ELF-1 (cell line): Measurements from ENCODE around the gene TAGLN.
"Not testable (repeated sequence)": the region's sequence is repeated elsewhere in the genome, so short reads cannot be mapped to it uniquely, and the experiment has no call there.

Experiments used
- DNase-seq: peaks from one replicate; pipeline ENCODE4 v3.0.0-alpha.2; 2016; ENCODE audit warnings: low read depth, low spot score

The TAGLN gene

DNA sequence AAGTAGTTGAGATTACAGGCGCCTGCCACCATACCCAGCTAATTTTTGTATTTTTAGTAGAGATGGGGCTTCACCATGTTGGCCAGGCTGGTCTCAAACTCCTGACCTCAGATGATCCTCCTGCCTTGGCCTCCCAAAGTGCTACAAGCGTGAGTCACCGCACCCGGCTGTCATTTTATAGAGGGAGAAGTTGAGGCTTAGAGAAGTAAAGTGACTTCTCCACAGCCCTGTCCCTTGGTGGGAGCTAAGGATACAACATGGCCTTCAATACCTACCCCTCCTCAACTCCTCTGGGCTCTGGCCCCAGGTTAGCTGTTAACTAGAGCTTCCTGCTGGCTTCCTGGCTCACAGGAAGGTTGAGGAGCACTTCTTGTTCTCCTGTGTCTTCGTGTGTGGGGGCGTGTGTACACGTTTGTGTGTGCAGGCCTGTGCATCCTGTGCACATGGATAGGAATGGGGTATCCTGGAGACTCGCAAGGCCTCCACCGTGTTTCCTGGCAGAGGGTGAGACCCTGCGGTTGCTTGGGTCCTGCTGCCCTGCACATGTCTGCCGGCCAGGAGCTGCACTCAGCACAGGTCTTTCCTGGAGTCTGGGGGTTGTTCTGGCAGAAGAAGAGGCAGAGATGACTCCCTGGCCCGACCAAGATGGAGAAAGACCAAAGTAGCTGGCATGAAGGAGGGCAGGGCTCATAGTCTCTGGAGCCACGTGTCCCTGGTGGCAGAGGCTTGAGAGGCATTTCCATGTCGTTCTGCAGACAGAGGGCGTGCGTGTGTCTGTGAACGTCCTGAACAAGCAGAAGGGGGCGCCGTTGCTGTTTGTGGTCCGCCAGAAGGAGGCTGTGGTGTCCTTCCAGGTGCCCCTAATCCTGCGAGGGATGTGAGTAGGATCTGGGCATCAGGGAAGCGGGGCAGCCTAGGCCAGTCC lies 18.2 kb upstream of the TAGLN start:
- peak; percentile 89 for DNase-seq

DNA sequence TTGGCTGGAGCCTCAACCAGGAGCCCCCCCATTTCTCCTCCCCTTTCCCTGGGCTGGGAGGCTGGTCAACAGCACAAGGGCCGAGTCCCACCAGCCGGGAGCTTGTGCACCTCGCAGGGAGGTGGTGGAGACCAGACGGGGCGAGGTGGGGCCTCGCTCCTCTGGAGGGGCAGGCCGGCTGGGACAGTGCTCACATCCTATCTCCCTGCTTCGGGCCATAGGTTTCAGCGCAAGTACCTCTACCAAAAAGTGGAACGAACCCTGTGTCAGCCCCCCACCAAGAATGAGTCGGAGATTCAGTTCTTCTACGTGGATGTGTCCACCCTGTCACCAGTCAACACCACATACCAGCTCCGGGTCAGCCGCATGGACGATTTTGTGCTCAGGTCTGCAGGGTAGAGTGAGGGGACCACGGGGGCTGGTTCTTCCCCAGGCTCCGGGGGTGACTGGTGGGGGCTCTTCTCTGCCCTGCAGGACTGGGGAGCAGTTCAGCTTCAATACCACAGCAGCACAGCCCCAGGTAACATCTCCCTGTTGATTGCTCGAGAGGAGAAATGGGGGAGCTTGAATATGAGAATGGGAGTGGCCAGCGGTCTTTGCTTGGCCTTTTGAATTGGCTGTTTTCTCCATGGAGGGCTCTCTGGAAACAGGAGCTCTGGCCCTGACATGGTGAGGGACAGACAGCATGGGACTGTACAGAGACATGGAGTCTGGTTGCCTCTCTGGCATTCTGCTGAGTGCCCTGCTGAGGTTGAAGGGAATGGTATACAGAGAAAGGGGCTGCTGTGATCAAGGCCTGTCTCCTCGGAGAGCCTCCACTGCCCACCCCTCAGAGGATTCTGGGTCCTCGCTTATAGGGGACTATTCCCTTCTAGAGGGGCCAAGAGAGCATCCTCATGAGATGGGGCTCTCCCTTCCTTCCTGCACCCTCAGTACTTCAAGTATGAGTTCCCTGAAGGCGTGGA lies 17.3 kb upstream of the TAGLN start:
- no peak for DNase-seq

DNA sequence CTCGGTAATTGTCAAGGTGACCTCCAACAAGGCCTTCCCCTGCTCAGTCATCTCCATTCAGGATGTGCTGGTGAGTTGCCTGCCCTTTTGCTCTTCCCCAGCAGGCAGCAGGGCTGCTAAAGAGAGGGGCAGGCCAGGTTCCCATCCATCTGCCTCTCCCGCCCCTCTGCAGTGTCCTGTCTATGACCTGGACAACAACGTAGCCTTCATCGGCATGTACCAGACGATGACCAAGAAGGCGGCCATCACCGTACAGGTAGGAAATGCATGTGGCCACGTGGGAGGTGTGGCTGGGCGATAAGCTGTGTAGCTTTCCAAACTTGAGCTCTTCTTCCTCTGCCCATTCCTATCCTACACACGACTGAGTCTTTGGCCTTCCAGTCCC lies 16.6 kb upstream of the TAGLN start:
- DNase-seq = no peak

DNA sequence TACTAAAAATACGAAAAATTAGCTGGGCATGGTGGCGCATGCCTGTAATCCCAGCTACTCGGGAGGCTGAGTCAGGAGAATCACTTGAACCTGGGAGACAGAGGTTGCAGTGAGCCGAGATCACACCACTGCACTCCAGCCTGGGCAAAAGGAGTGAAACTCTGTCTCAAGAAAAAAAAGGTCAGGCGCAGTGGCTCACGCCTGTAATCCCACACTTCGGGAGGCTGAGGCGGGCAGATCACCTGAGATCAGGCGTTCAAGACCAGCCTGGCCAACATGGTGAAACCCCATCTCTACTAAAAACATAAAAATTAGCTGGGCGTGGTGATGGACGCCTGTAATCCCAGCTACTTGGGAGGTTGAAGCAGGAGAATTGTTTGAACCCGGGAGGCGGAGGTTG lies 16.0 kb upstream of the TAGLN start:
- DNase-seq = not testable (repeated sequence)

GRCh38 chr11:117183724-117184349 lies 15.3 kb upstream of the TAGLN start:
- no peak for DNase-seq

- DNase-seq = no peak
Measured at GRCh38 chr11:117185736-117186430, 13.3 kb upstream of the TAGLN start.

DNA sequence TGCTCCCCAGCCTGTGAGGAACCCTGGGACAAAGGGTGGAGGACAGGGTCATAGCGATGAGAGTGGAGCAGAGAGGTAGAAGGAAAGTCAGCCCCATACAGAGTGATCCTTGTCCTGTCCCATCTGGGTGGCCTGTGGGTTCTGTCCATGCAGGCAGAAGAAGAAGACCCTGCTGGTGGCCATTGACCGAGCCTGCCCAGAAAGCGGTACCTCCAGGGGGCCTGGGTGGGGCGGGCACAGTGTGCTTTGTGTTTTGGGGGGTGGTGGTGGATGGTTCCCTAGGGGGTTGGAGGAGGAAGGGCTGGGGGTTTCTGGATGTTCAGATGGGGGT lies 12.8 kb upstream of the TAGLN start:
- DNase-seq = no peak

DNA sequence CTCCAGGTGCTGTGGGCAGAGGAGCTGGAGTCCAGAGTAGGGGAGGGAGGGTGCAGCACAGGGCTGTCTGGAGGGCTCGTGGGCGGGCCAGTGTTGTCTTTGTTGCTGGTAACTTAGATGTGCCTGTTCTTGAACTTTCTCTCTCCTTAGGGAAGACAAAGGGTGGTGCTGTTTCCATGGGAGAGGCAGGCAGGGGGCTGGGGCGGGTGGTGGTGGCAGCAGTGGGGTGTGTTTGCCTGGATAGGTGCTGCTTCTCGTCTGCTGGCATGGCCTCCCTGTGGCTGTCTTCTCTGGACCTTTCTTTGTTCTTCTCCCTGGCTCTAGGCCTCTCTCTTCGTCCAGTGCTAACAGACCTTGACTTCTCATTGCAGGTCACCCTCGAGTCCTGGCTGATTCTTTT lies 12.2 kb upstream of the TAGLN start:
- DNase-seq = no peak

DNA sequence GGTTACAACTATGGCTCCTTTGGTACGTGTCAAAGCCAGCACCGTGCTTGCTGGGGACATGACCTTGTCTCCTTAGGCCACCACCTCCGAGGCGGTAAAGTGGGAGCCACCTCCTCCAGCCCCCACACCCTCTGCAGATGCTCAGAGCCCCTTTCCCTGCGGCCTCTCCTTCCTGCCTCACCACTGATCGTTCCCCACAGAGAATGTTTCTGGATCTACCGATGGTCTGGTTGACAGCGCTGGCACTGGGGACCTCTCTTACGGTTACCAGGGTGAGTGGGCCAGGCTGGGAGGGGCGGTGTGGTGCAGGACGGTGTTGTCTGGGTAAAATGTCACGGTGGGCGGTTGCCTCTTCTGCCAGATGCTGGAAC lies 11.8 kb upstream of the TAGLN start:
- no peak for DNase-seq

GRCh38 chr11:117187799-117188481 lies 11.2 kb upstream of the TAGLN start:
- no peak for DNase-seq

- no peak for DNase-seq
Measured at GRCh38 chr11:117188620-117189081, 10.5 kb upstream of the TAGLN start.

GRCh38 chr11:117189191-117189940 lies 9.8 kb upstream of the TAGLN start:
- DNase-seq = no peak

DNA sequence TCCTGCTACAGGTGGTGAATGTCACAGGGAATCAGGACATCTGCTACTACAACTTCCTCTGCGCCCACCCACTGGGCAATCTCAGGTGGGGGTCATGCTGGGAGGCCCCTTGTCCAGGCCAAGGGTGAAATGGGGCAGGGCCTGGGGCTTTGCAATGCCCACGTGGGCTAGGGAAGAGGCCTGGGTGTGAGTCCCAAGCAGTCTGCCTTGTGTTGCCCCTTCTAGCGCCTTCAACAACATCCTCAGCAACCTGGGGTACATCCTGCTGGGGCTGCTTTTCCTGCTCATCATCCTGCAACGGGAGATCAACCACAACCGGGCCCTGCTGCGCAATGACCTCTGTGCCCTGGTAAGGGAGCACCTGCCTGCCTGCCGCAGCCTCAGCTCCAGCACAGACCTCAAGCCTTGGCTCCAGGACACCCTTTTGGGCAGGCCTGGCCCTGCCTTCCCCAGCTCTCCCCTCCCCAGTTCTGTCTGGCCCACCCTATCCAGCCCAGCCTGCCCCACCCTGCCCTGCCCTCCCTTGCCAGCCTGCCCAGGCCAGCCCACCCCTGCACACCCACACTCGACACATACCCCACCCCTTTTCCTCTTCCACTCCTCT lies 9.1 kb upstream of the TAGLN start:
- no peak for DNase-seq

DNA sequence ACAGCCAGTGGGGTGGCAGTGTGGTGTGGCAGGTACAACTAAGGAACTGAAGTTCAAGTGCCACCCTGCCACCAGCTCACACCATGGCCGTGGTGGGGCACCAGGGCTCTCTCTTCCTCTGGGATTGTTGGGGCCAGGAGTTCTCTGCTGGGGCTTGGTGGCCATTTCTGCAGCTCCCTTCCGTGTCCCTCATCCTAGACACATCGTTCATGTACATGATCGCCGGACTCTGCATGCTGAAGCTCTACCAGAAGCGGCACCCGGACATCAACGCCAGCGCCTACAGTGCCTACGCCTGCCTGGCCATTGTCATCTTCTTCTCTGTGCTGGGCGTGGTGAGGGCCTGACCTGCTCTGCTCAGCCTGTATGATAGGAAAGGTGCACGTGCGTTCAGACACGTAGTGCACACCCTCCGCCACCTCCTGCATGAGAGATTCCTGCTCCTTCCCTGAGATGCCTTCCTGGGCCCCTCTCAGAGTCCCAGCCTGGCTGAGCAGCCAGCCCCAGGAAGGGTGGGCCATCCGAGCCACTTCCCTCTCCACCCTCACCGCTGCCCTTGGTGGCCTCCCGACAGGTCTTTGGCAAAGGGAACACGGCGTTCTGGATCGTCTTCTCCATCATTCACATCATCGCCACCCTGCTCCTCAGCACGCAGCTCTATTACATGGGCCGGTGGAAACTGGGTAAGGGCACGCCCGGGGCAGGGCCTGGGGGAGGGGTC lies 7.3 kb upstream of the TAGLN start:
- no peak for DNase-seq

GRCh38 chr11:117192401-117192875 lies 6.7 kb upstream of the TAGLN start:
- DNase-seq = no peak

DNA sequence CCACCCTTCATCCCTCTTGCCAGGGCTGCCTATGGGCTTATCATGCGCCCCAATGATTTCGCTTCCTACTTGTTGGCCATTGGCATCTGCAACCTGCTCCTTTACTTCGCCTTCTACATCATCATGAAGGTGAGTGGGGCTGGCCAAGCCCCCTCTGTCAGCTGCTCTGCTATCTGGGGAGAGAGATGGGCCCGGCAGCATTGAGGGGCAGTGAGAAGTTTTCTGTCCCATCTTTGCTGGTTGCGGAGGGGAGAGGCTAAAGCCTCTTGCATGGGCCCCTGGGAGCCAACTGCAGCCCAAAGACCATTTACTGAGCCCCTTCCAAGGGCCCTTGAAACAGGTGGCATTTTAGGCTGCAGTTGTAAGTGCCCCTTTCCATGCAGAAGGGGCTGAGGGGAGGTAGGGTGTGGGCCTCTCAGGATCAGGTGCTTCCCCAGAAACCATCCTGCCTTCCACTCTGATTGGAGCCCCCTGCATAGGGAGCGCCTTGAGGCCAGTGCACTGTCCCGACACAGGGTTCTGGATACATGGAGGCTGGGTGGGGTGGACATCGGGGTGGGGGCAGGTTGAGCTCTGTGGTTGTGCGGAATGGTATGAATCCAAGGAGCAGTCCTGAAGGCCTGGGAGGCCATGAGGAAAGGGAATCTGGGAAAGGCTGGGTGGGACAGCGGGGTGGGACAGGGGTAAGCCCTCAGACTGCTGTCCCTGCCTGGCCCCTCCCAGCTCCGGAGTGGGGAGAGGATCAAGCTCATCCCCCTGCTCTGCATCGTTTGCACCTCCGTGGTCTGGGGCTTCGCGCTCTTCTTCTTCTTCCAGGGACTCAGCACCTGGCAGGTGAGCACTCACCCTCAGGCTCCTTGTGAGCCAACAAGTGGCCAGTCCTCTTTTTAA lies 5.8 kb upstream of the TAGLN start:
- no peak for DNase-seq

- DNase-seq = no peak
Measured at GRCh38 chr11:117194267-117194666, 4.9 kb upstream of the TAGLN start.

- no peak for DNase-seq
Measured at GRCh38 chr11:117195258-117195657, 3.9 kb upstream of the TAGLN start.
